NCI-H82 treated with DMSO at 0.1 percent for 48 hours (cell line): ENCODE measurements around the gene HOXA3.

Source experiments
- DNase-seq: peaks from one replicate; lab custom pipeline; 2025; ENCODE audit not compliant: unreplicated experiment; lab: John Stamatoyannopoulos, UW

The HOXA3 gene

GRCh38 chr7:27168265-27168947 lies 16.0 kb upstream of the HOXA3 start:
- no peak for DNase-seq

- no peak for DNase-seq
These were observed 15.5 kb upstream of the HOXA3 start for GRCh38 chr7:27167916-27168264.

- DNase-seq: no peak
These were observed 14.4 kb upstream of the HOXA3 start for GRCh38 chr7:27166531-27167505.

- DNase-seq: no peak
These were observed 13.7 kb upstream of the HOXA3 start for GRCh38 chr7:27165996-27166530.

GRCh38 chr7:27165089-27165995 lies 13.0 kb upstream of the HOXA3 start, which contains the start of gene HOXA9:
Gene HOXA9 (minus strand): TSS chr7:27165537. CDS start chr7:27165457, 80 bp downstream.
- no peak for DNase-seq

- DNase-seq: no peak
These were observed 12.1 kb upstream of the HOXA3 start for GRCh38 chr7:27164367-27165088.

GRCh38 chr7:27164045-27164366 lies 11.6 kb upstream of the HOXA3 start:
- no peak for DNase-seq

GRCh38 chr7:27163288-27164044 lies 11.1 kb upstream of the HOXA3 start:
- no peak for DNase-seq

GRCh38 chr7:27162561-27163287 lies 10.3 kb upstream of the HOXA3 start:
- DNase-seq: no peak

GRCh38 chr7:27161721-27162560 lies 9.6 kb upstream of the HOXA3 start:
- no peak for DNase-seq

GRCh38 chr7:27161214-27161720 lies 8.9 kb upstream of the HOXA3 start:
- no peak for DNase-seq

GRCh38 chr7:27160546-27161213 lies 8.3 kb upstream of the HOXA3 start:
- peak; percentile 38 for DNase-seq

GRCh38 chr7:27160145-27160545 lies 7.8 kb upstream of the HOXA3 start:
- DNase-seq: no peak

- DNase-seq: no peak
These were observed 7.1 kb upstream of the HOXA3 start for GRCh38 chr7:27159266-27160144.

- no peak for DNase-seq
These were observed 6.3 kb upstream of the HOXA3 start for GRCh38 chr7:27158436-27159265.
